H1 (cell line): ENCODE data around the gene SLC25A6. TPM values are rescaled to one million over a fixed set of nuclear protein-coding genes. Genes with fewer than 3 reads are reported as not detected.
A peak's percentile ranks its signal among the peaks of the same experiment; 100 is the strongest.

Experiments
- CTCF ChIA-PET: fragments of 300-600 bp; sonication (Branson Sonifier 250); formaldehyde crosslinking; loops from one replicate; lab custom pipeline; 2021; ENCODE audit not compliant: partially characterized antibody; lab: Charles Lee
- POLR2A ChIA-PET: fragments of 300-600 bp; sonication (Branson Sonifier 250); formaldehyde crosslinking; loops from one replicate; lab custom pipeline; 2021; ENCODE audit warnings: inconsistent platforms; ENCODE audit not compliant: partially characterized antibody; lab: Charles Lee
- DNase-seq, 2 experiments: peaks; one replicate each; pipeline versions ENCODE4 v3.0.0 to v3.0.0-alpha.2; 2010 to 2022; ENCODE audit warnings: low spot score in 2 of 2, low read depth in 1 of 2, mixed read lengths in 1 of 2
- FAIRE-seq: peaks from 2 replicates; lab custom pipeline; 2011; peaks lifted over from hg19 to GRCh38; lab: Jason Lieb, UNC
- H2AFZ ChIP-seq: 2 replicates; pipeline ENCODE4 v1.8.1; 2012; ENCODE audit warnings: low read length, inconsistent platforms
- H2AK5ac ChIP-seq: 2 replicates; pipeline ENCODE4 v1.6.1; 2013; ENCODE audit warnings: low read depth, low read length
- H2BK120ac ChIP-seq: replicated peaks from 2 replicates; pipeline ENCODE3; 2013; ENCODE audit warnings: low read depth, low read length, inconsistent platforms
- H2BK12ac ChIP-seq: 2 replicates; pipeline ENCODE4 v1.6.1; 2013; ENCODE audit warnings: low read depth, low read length
- H2BK15ac ChIP-seq: 2 replicates; pipeline ENCODE4 v1.6.1; 2013; ENCODE audit warnings: low read length
- H2BK20ac ChIP-seq: 2 replicates; pipeline ENCODE4 v1.6.1; 2013; ENCODE audit warnings: low read length
- H2BK5ac ChIP-seq: 2 replicates; pipeline ENCODE4 v1.6.1; 2013; ENCODE audit warnings: low read depth, low read length
- H3K14ac ChIP-seq: 2 replicates; pipeline ENCODE4 v1.6.1; 2013; ENCODE audit warnings: inconsistent platforms; ENCODE audit not compliant: insufficient read length
- H3K18ac ChIP-seq: 2 replicates; pipeline ENCODE4 v1.6.1; 2013; ENCODE audit warnings: low read length; ENCODE audit errors: extremely low read depth
- H3K23ac ChIP-seq: 2 replicates; pipeline ENCODE4 v1.6.1; 2013; ENCODE audit warnings: inconsistent platforms; ENCODE audit not compliant: insufficient read length
- H3K23me2 ChIP-seq: 2 replicates; pipeline ENCODE4 v1.6.1; 2013; ENCODE audit warnings: low read depth, low read length
- H3K27ac ChIP-seq: 2 replicates; pipeline ENCODE4 v1.6.1; 2011; ENCODE audit warnings: low read depth, low read length, inconsistent platforms
- H3K27me3 ChIP-seq, 4 experiments: replicated peaks in 1 of 4; 1 replicate in 1 of 4; 2 replicates in 3 of 4; pipeline versions ENCODE4 v1.6.1 to v1.8.1; 2011 to 2013; ENCODE audit warnings: low read length in 3 of 4, mild to moderate bottlenecking in 3 of 4, inconsistent platforms in 2 of 4, mixed read lengths in 2 of 4, moderate library complexity in 1 of 4; ENCODE audit not compliant: control insufficient read depth in 3 of 4, insufficient read depth in 3 of 4; ENCODE audit errors: extremely low read depth in 1 of 4
- H3K36me3 ChIP-seq, 4 experiments: 2 replicates each; pipeline versions ENCODE4 v1.6.1 to v1.8.1; 2011 to 2013; ENCODE audit warnings: mild to moderate bottlenecking in 4 of 4, low read length in 3 of 4, moderate library complexity in 2 of 4, control low read depth in 1 of 4, inconsistent platforms in 1 of 4; ENCODE audit not compliant: insufficient read depth in 4 of 4, control insufficient read depth in 2 of 4
- H3K4ac ChIP-seq: replicated peaks from 2 replicates; pipeline ENCODE3; 2013; ENCODE audit warnings: low read length, low read depth, mixed read lengths, inconsistent platforms; ENCODE audit not compliant: insufficient read length
- H3K4me1 ChIP-seq, 4 experiments: replicated peaks in 1 of 4; 1 replicate in 1 of 4; 2 replicates in 3 of 4; pipeline versions ENCODE4 v1.6.1 to v1.8.1; 2011 to 2013; ENCODE audit warnings: low read length in 3 of 4, inconsistent platforms in 2 of 4, mixed read lengths in 1 of 4; ENCODE audit not compliant: insufficient read depth in 4 of 4, control insufficient read depth in 3 of 4
- H3K4me2 ChIP-seq, 2 experiments: 2 replicates each; pipeline versions ENCODE4 v1.6.1 to v1.8.1; 2011 to 2013; ENCODE audit warnings: low read depth in 2 of 2, low read length in 2 of 2, control low read depth in 1 of 2, inconsistent platforms in 1 of 2, mild to moderate bottlenecking in 1 of 2; ENCODE audit not compliant: insufficient read depth in 1 of 2
- H3K4me3 ChIP-seq, 4 experiments: fragments of 200-600, 300-600 bp in 1 of 4; sonication (generic), shearing (Covaris generic), sonication (Bioruptor Twin) in 1 of 4; 2 replicates each; pipeline versions ENCODE4 v1.5.1 to v1.8.1; 2011 to 2016; ENCODE audit warnings: low read length in 4 of 4, low read depth in 3 of 4, control low read depth in 2 of 4, inconsistent platforms in 2 of 4, mild to moderate bottlenecking in 2 of 4, mixed read lengths in 1 of 4, moderate library complexity in 1 of 4; ENCODE audit not compliant: insufficient read depth in 2 of 4; ENCODE audit errors: extremely low read depth in 1 of 4
- H3K56ac ChIP-seq: replicated peaks from 2 replicates; pipeline ENCODE3; 2013; ENCODE audit warnings: low read depth, mild to moderate bottlenecking, mixed read lengths, low read length, inconsistent platforms; ENCODE audit not compliant: insufficient read length
- H3K79me1 ChIP-seq: 2 replicates; pipeline ENCODE4 v1.6.1; 2013; ENCODE audit warnings: low read depth, low read length, control low read depth
- H3K79me2 ChIP-seq, 2 experiments: 2 replicates each; pipeline versions ENCODE4 v1.6.1 to v1.8.1; 2012 to 2013; ENCODE audit warnings: low read length in 2 of 2, mild to moderate bottlenecking in 2 of 2, inconsistent platforms in 1 of 2; ENCODE audit not compliant: insufficient read depth in 2 of 2, control insufficient read depth in 1 of 2
- H3K9ac ChIP-seq, 4 experiments: replicated peaks in 1 of 4; 1 replicate in 1 of 4; 2 replicates in 3 of 4; pipeline versions ENCODE4 v1.6.1 to v1.8.1; 2011 to 2013; ENCODE audit warnings: low read depth in 3 of 4, low read length in 3 of 4, control low read depth in 2 of 4, mild to moderate bottlenecking in 2 of 4, moderate library complexity in 2 of 4, inconsistent platforms in 1 of 4; ENCODE audit errors: extremely low read depth in 1 of 4
- H3K9me3 ChIP-seq, 2 experiments: 2 replicates each; pipeline versions ENCODE4 v1.6.1 to v1.8.1; 2012 to 2013; ENCODE audit warnings: mild to moderate bottlenecking in 2 of 2, moderate library complexity in 2 of 2, control low read depth in 1 of 2, inconsistent platforms in 1 of 2, low read depth in 1 of 2, low read length in 1 of 2, mixed read lengths in 1 of 2; ENCODE audit not compliant: insufficient read depth in 2 of 2
- H4K20me1 ChIP-seq, 2 experiments: replicated peaks in 1 of 2; 2 replicates each; pipeline versions ENCODE3 to v1.8.1; 2011 to 2013; ENCODE audit warnings: inconsistent platforms in 2 of 2, low read length in 2 of 2, mild to moderate bottlenecking in 1 of 2; ENCODE audit not compliant: insufficient read depth in 2 of 2, control insufficient read depth in 1 of 2
- H4K5ac ChIP-seq: 2 replicates; pipeline ENCODE4 v1.6.1; 2013; ENCODE audit warnings: low read length, low read depth, mixed read lengths, inconsistent platforms; ENCODE audit not compliant: insufficient read length
- H4K8ac ChIP-seq: 2 replicates; pipeline ENCODE4 v1.8.0; 2013; ENCODE audit warnings: mild to moderate bottlenecking, moderate library complexity, low read length, inconsistent platforms; ENCODE audit not compliant: insufficient read depth; ENCODE audit errors: extremely low read depth
- H4K91ac ChIP-seq: replicated peaks from 2 replicates; pipeline ENCODE3; 2013; ENCODE audit warnings: low read length, mixed read lengths, inconsistent platforms; ENCODE audit not compliant: insufficient read length
- ATF3 ChIP-seq: IDR thresholded peaks from 2 replicates; pipeline ENCODE4 v1.6.1; 2011; ENCODE audit warnings: low read depth, mild to moderate bottlenecking, low read length; ENCODE audit not compliant: insufficient read depth
- EGR1 ChIP-seq: IDR thresholded peaks from 2 replicates; pipeline ENCODE4 v1.6.1; 2011; ENCODE audit warnings: low read depth, low read length, borderline replicate concordance
- EP300 ChIP-seq, 2 experiments: IDR thresholded peaks; 1 replicate in 1 of 2; 2 replicates in 1 of 2; pipeline ENCODE4 v1.6.1; 2011 to 2012; ENCODE audit warnings: low read depth in 2 of 2, low read length in 2 of 2, mild to moderate bottlenecking in 2 of 2, borderline replicate concordance in 1 of 2, inconsistent platforms in 1 of 2, moderate library complexity in 1 of 2
- GTF2F1 ChIP-seq: IDR thresholded peaks from 2 replicates; pipeline ENCODE4 v1.6.1; 2012; ENCODE audit warnings: low read depth, low read length, improper control_type of control experiment, borderline replicate concordance
- KDM5A ChIP-seq: fragments of 200-600 bp; IDR thresholded peaks from 2 replicates; pipeline ENCODE4 v1.7.1; 2012; ENCODE audit warnings: mild to moderate bottlenecking, low read length, inconsistent platforms, mixed read lengths
- MAFK ChIP-seq: IDR thresholded peaks from 2 replicates; pipeline ENCODE4 v1.6.1; 2012; ENCODE audit warnings: low read depth, mild to moderate bottlenecking, improper control_type of control experiment, low read length
- RFX5 ChIP-seq: IDR thresholded peaks from 2 replicates; pipeline ENCODE4 v1.6.1; 2011; ENCODE audit warnings: low read depth, low read length, improper control_type of control experiment, borderline replicate concordance
- RXRA ChIP-seq: IDR thresholded peaks from 2 replicates; pipeline ENCODE4 v1.6.1; 2011; ENCODE audit warnings: low read depth, mild to moderate bottlenecking, low read length, moderate library complexity; ENCODE audit not compliant: insufficient read depth
- WGBS, 2 experiments: shearing (Covaris generic) in 1 of 2; methylation state at CpG; one replicate each; pipeline versions ENCODE4 v1.1.6 to v1.1.7; 2013 to 2015; ENCODE audit warnings: low lambda C conversion rate in 2 of 2, mixed read lengths in 2 of 2, inconsistent platforms in 1 of 2, low coverage in 1 of 2, missing lambda C conversion rate in 1 of 2; ENCODE audit not compliant: insufficient replicate concordance in 2 of 2, insufficient coverage in 1 of 2, insufficient read length in 1 of 2; ENCODE audit errors: extremely low coverage in 1 of 2, missing lambda C conversion rate in 1 of 2; 5-methylcytosine and 5-hydroxymethylcytosine counted together
- polyA plus RNA-seq, 7 experiments: library from polyadenylated mRNA; depleted of rRNA in 3 of 7; stranded (reverse) in 5 of 7; unstranded in 2 of 7; fragments of >200 nt in 5 of 7; fragments of 200-250 nt in 2 of 7; gene quantifications; 1 replicate in 5 of 7; 2 replicates in 1 of 7; 4 replicates in 1 of 7; pipeline versions ENCODE4 v1.2.1 to v1.2.3, GENCODE V29; 2011 to 2013; ENCODE audit warnings: missing spikeins in 2 of 7, mixed read lengths in 2 of 7
- total RNA-seq: library from RNA; stranded (reverse); fragmentation: NEBNext Ultra II Directional; extraction: Animal tissue kit (Norgen Biotek cat#: 25700); gene quantifications from 2 replicates; pipeline ENCODE4 v1.2.1, GENCODE V29; 2021

SLC25A6 gene
- total and polyA plus RNA-seq, 2 of the 8 experiments (the other 6 are each of a cell fraction or from before 2014, with no cell fraction given): 487 to 1,220 TPM

- Histone ChIP-seq H3K79me2 (no peaks in the 10 kb centered on the region), H2BK5ac (no peak overlapping the region), H3K56ac (no peak overlapping the region), H3K14ac (no peak overlapping the region), H3K4me2 (no peak overlapping the region), H2BK12ac (no peak overlapping the region), H3K4ac (no peak overlapping the region), H2BK15ac (no peak overlapping the region), H3K79me1 (no peaks in the 10 kb centered on the region), H2AFZ (no peak overlapping the region), H3K23ac (no peak overlapping the region), H3K36me3 (peaks cover 10 to 56% (median 33%) of the 10 kb centered on the region in 4 experiments), H3K18ac (no peak overlapping the region), H4K91ac (no peak overlapping the region), H3K9ac (no peak overlapping the region), H3K4me3 (no peak overlapping the region), H3K4me1 (peaks cover 0 to 4% (median 1%) of the 10 kb centered on the region in 4 experiments; a peak in 1 of 7 replicates), H3K9me3 (no peaks in the 10 kb centered on the region), H3K27me3 (no peaks in the 10 kb centered on the region), H2BK120ac (no peak overlapping the region), H3K27ac (no peak overlapping the region), H4K5ac (no peak overlapping the region), H3K23me2 (no peaks in the 10 kb centered on the region), H4K20me1 (peaks cover 7 to 8% of the 10 kb centered on the region in 2 experiments), H2BK20ac (no peak overlapping the region), H2AK5ac (no peak overlapping the region), H4K8ac (peak overlapping the region; percentile 82; the same call in 1 of the 2 replicates)
- 90% methylated on average over 17 of the region's 19 CpGs; no CpG with 5 or more reads in 1 of the 2 experiments for WGBS, 2 experiments
- ChIA-PET POLR2A (no interaction called here), CTCF (no interaction called here)
- DNase-seq (no peak), FAIRE-seq (no peak)
- TF ChIP-seq RXRA: no peak
- no peak for TF ChIP-seq MAFK
- TF ChIP-seq ATF3: no peak
- no peak for TF ChIP-seq RFX5
- no peak for TF ChIP-seq GTF2F1
- TF ChIP-seq EP300 (IDR thresholded peaks at IDR 0.05; ENCODE audit: borderline replicate concordance in 1 of 2, low read depth in 2 of 2, low read length in 2 of 2): no peak
- no peak for TF ChIP-seq KDM5A
- TF ChIP-seq EGR1: no peak
Measured at GRCh38 chrX:1433646-1434357, 41.9 kb upstream of the SLC25A6 start.
